Endothelial cell of hepatic sinusoid (primary cell): ENCODE measurements around the gene PPM1M.

ENCODE experiments used
- in situ Hi-C: cut with HindIII; loops from 2 replicates; pipeline ENCODE4 v1.10.0; 2017; ENCODE audit warnings: low sequenced_read_pairs

Gene PPM1M

GRCh38 chr3:52228751-52229291 is 16.7 kb upstream of the PPM1M start:
- in situ Hi-C loops: no loop called here

GRCh38 chr3:52229656-52230055 is 15.9 kb upstream of the PPM1M start:
- in situ Hi-C loops: no loop called here

GRCh38 chr3:52230461-52230860 is 15.1 kb upstream of the PPM1M start:
- in situ Hi-C loops: no loop called here

GRCh38 chr3:52230889-52231499 is 14.6 kb upstream of the PPM1M start:
- in situ Hi-C loops: no loop called here

- in situ Hi-C loops: no loop called here
These were observed 13.9 kb upstream of the PPM1M start for GRCh38 chr3:52231502-52232278.

GRCh38 chr3:52232279-52233107 is 13.1 kb upstream of the PPM1M start:
- in situ Hi-C loops: no loop called here

- in situ Hi-C loops: no loop called here
These were observed 12.4 kb upstream of the PPM1M start for GRCh38 chr3:52233108-52233591.

- in situ Hi-C loops: no loop called here
These were observed 11.6 kb upstream of the PPM1M start for GRCh38 chr3:52233968-52234367.

- in situ Hi-C loops: loop anchor here (5.0 kb wide), 1 partner anchor 38 kb away; no protein-coding TSS in a partner anchor
These were observed 10.8 kb upstream of the PPM1M start for GRCh38 chr3:52234516-52235447.

GRCh38 chr3:52236424-52236886 is 9.1 kb upstream of the PPM1M start:
- in situ Hi-C loops: loop anchor here (5.0 kb wide), 1 partner anchor 36 kb away; no protein-coding TSS in a partner anchor

GRCh38 chr3:52237006-52237656 is 8.4 kb upstream of the PPM1M start:
- in situ Hi-C loops: loop anchor here (5.0 kb wide), 1 partner anchor 35 kb away; no protein-coding TSS in a partner anchor

- in situ Hi-C loops: loop anchor here (5.0 kb wide), 1 partner anchor 35 kb away; no protein-coding TSS in a partner anchor
These were observed 7.8 kb upstream of the PPM1M start for GRCh38 chr3:52237657-52238172.

- in situ Hi-C loops: loop anchor here (5.0 kb wide), 1 partner anchor 34 kb away; no protein-coding TSS in a partner anchor
These were observed 7.3 kb upstream of the PPM1M start for GRCh38 chr3:52238193-52238760.

GRCh38 chr3:52238761-52239701 is 6.5 kb upstream of the PPM1M start, which contains the start of gene TWF2:
TSS of gene TWF2 (minus strand) at chr3:52239158. CDS start at chr3:52239016, 142 bp downstream.
- in situ Hi-C loops: loop anchor here (5.0 kb wide), 1 partner anchor 33 kb away; no protein-coding TSS in a partner anchor

- in situ Hi-C loops: no loop called here
These were observed 5.3 kb upstream of the PPM1M start for GRCh38 chr3:52240059-52240885.

- in situ Hi-C loops: no loop called here
These were observed 4.6 kb upstream of the PPM1M start for GRCh38 chr3:52240886-52241370.
